K562 (cell line): ENCODE results near the gene PLD3. TPM values are rescaled to one million over a fixed set of nuclear protein-coding genes. Genes with fewer than 3 reads are reported as not detected.

ENCODE experiments used
- BMI1 ChIP-seq: fragments of 150-350 bp; IDR thresholded peaks from 2 replicates; pipeline ENCODE4 v1.6.1; 2014; ENCODE audit warnings: low read length
- C11orf30 ChIP-seq: fragments of 450-650 bp; IDR thresholded peaks from 2 replicates; pipeline ENCODE4 v1.6.1; 2016; ENCODE audit warnings: low read depth, mild to moderate bottlenecking
- DEAF1 ChIP-seq: fragments of 450-650 bp; formaldehyde crosslinking; IDR thresholded peaks from 2 replicates; pipeline ENCODE4 v1.4.0; 2020; ENCODE audit warnings: mild to moderate bottlenecking, moderate library complexity
- EWSR1 ChIP-seq: fragments of 450-650 bp; IDR thresholded peaks from 2 replicates; pipeline ENCODE4 v1.6.1; 2018; ENCODE audit warnings: borderline replicate concordance, mild to moderate bottlenecking, low read depth, moderate library complexity; ENCODE audit not compliant: partially characterized antibody
- HDAC2 ChIP-seq: fragments of 450-650 bp; IDR thresholded peaks from 2 replicates; pipeline ENCODE4 v1.6.1; 2016; ENCODE audit warnings: mild to moderate bottlenecking
- KDM1A ChIP-seq, 2 experiments: fragments of 450-650 bp; IDR thresholded peaks; 2 replicates each; pipeline ENCODE4 v1.6.1; 2016; ENCODE audit warnings: mild to moderate bottlenecking in 2 of 2
- MAX ChIP-seq: sonication (generic); formaldehyde crosslinking; IDR thresholded peaks from 2 replicates; pipeline ENCODE4 v1.9.0; 2022; ENCODE audit warnings: mild to moderate bottlenecking, missing genetic modification reagents
- NR0B1 ChIP-seq: fragments of 450-650 bp; IDR thresholded peaks from one replicate; pipeline ENCODE4 v1.6.1; 2018; ENCODE audit warnings: mild to moderate bottlenecking, moderate library complexity; ENCODE audit not compliant: partially characterized antibody
- RBBP5 ChIP-seq: fragments of 200-600 bp; sonication (generic); IDR thresholded peaks from 2 replicates; pipeline ENCODE4 v1.6.1; 2012; ENCODE audit warnings: borderline replicate concordance, mild to moderate bottlenecking, low read length, control low read depth, inconsistent platforms; ENCODE audit not compliant: insufficient read depth, poor library complexity, severe bottlenecking
- SNAPC5 ChIP-seq: fragments of 250-450 bp; sonication (Bioruptor Pico); IDR thresholded peaks from 2 replicates; pipeline ENCODE4 v1.8.0; 2021; ENCODE audit warnings: moderate library complexity, mild to moderate bottlenecking, inconsistent platforms
- SRF ChIP-seq, 2 experiments: fragments of 250-450, 450-650 bp in 1 of 2; sonication (Bioruptor Pico) in 1 of 2; sonication (generic) in 1 of 2; formaldehyde crosslinking; IDR thresholded peaks; 2 replicates each; pipeline versions ENCODE4 v1.5.0 to v1.5.1; 2020 to 2022; ENCODE audit warnings: mild to moderate bottlenecking in 1 of 2, missing genetic modification reagents in 1 of 2
- STAG1 ChIP-seq: sonication (generic); formaldehyde crosslinking; IDR thresholded peaks from 2 replicates; pipeline ENCODE4 v1.5.0; 2020; ENCODE audit warnings: missing genetic modification reagents, borderline replicate concordance
- STAT5A ChIP-seq: IDR thresholded peaks from 2 replicates; pipeline ENCODE4 v1.6.1; 2012; ENCODE audit warnings: low read length, inconsistent platforms, borderline replicate concordance
- TEAD1 ChIP-seq, 2 experiments: fragments of 450-650 bp in 1 of 2; sonication (generic) in 1 of 2; formaldehyde crosslinking; IDR thresholded peaks; 2 replicates each; pipeline versions ENCODE4 v1.4.0 to v1.8.0; 2020 to 2022; ENCODE audit warnings: mild to moderate bottlenecking in 2 of 2, missing genetic modification reagents in 1 of 2
- ZBTB7A ChIP-seq: IDR thresholded peaks from 2 replicates; pipeline ENCODE4 v1.6.1; 2011; ENCODE audit warnings: low read depth, mild to moderate bottlenecking, low read length, moderate library complexity, borderline replicate concordance; ENCODE audit not compliant: control insufficient read depth
- ZNF133 ChIP-seq: fragments of 250-450 bp; sonication (Bioruptor Pico); IDR thresholded peaks from 2 replicates; pipeline ENCODE4 v1.4.0; 2020; ENCODE audit warnings: mild to moderate bottlenecking
- ZNF224 ChIP-seq: sonication (generic); formaldehyde crosslinking; IDR thresholded peaks from 2 replicates; pipeline ENCODE4 v1.8.0; 2022; ENCODE audit warnings: mild to moderate bottlenecking, missing genetic modification reagents
- ZNF764 ChIP-seq: fragments of 250-450 bp; sonication (Bioruptor Pico); IDR thresholded peaks from 2 replicates; pipeline ENCODE4 v1.4.0; 2020; ENCODE audit warnings: low read depth, mild to moderate bottlenecking, moderate library complexity
- ZSCAN32 ChIP-seq: fragments of 450-650 bp; formaldehyde crosslinking; IDR thresholded peaks from 2 replicates; pipeline ENCODE4 v1.4.0; 2020; ENCODE audit warnings: mild to moderate bottlenecking, moderate library complexity
- polyA plus RNA-seq, 8 experiments: library from polyadenylated mRNA; depleted of rRNA in 4 of 8; stranded (reverse) in 5 of 8; unstranded in 3 of 8; fragments of >200 nt; fragmentation: Nextera tagmentation in 2 of 8; fragmentation: Illumina TruSeq in 1 of 8; extraction: Ambion mirVana in 2 of 8; extraction: Trizol in 1 of 8; gene quantifications; 2 replicates each; pipeline versions ENCODE4 v1.2.1 to v1.2.3, GENCODE V29; 2011 to 2014; ENCODE audit warnings: inconsistent platforms in 1 of 8, missing spikeins in 1 of 8
- total RNA-seq, 7 experiments: library from RNA; depleted of rRNA in 6 of 7; stranded (reverse); fragments of >200 nt in 6 of 7; fragmentation: Illumina TruSeq in 2 of 7; extraction: Trizol in 2 of 7; gene quantifications; 2 replicates each; pipeline versions ENCODE4 v1.2.1 to v1.2.3, GENCODE V29; 2011 to 2021; ENCODE audit warnings: low replicate concordance in 1 of 7
- TF ChIP-seq, protein P1 (sequence below): fragments of 250-450 bp; sonication (Bioruptor Pico); IDR thresholded peaks from 2 replicates; pipeline ENCODE4 v1.5.0; 2021
- TF ChIP-seq, protein P2 (sequence below), 2 experiments: IDR thresholded peaks; 2 replicates each; pipeline ENCODE4 v1.6.1; 2012; ENCODE audit warnings: improper control_type of control experiment in 2 of 2, low read depth in 2 of 2, low read length in 2 of 2, borderline replicate concordance in 1 of 2

PLD3 gene
- total and polyA plus RNA-seq, 9 of the 15 experiments (the other 6 are each of a cell fraction or from before 2014, with no cell fraction given), result 2.3 to 128 (median 72.7) TPM

- TF ChIP-seq DEAF1 (CRISPR knock-in tag) (no peak), STAT5A (peak; percentile 40; the same call in 1 of the 2 replicates), KDM1A (IDR thresholded peaks at IDR 0.05) (peak; percentile 70 to 80), ZBTB7A (no peak; the same call in 1 of the 2 replicates), NR0B1 (no peak), C11orf30 (no peak), BMI1 (no peak), EWSR1 (no peak), MAX (CRISPR knock-in tag) (no peak), TEAD1 (CRISPR knock-in tag; IDR thresholded peaks at IDR 0.05) (no peak), STAG1 (CRISPR knock-in tag) (no peak), ZNF764 (CRISPR knock-in tag) (no peak), SNAPC5 (no peak), ZNF133 (CRISPR knock-in tag) (no peak), RBBP5 (no peak), HDAC2 (peak; percentile 71), SRF (CRISPR knock-in tag; IDR thresholded peaks at IDR 0.05) (no peak), ZNF224 (CRISPR knock-in tag) (no peak), ZSCAN32 (CRISPR knock-in tag) (no peak)
- TF ChIP-seq, protein P1, sequence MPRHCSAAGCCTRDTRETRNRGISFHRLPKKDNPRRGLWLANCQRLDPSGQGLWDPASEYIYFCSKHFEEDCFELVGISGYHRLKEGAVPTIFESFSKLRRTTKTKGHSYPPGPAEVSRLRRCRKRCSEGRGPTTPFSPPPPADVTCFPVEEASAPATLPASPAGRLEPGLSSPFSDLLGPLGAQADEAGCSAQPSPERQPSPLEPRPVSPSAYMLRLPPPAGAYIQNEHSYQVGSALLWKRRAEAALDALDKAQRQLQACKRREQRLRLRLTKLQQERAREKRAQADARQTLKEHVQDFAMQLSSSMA (CRISPR knock-in tag), result no peak
- TF ChIP-seq, protein P2, sequence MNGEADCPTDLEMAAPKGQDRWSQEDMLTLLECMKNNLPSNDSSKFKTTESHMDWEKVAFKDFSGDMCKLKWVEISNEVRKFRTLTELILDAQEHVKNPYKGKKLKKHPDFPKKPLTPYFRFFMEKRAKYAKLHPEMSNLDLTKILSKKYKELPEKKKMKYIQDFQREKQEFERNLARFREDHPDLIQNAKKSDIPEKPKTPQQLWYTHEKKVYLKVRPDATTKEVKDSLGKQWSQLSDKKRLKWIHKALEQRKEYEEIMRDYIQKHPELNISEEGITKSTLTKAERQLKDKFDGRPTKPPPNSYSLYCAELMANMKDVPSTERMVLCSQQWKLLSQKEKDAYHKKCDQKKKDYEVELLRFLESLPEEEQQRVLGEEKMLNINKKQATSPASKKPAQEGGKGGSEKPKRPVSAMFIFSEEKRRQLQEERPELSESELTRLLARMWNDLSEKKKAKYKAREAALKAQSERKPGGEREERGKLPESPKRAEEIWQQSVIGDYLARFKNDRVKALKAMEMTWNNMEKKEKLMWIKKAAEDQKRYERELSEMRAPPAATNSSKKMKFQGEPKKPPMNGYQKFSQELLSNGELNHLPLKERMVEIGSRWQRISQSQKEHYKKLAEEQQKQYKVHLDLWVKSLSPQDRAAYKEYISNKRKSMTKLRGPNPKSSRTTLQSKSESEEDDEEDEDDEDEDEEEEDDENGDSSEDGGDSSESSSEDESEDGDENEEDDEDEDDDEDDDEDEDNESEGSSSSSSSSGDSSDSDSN (IDR thresholded peaks at IDR 0.05; ENCODE audit: borderline replicate concordance in 1 of 2, low read depth in 2 of 2, low read length in 2 of 2), result no peak
Measured at GRCh38 chr19:40370997-40371801, 22.7 kb downstream of the PLD3 start (continued).
